Upper lobe of left lung (tissue), 6 donors: ENCODE data around the gene DLGAP4. TPM values are rescaled to one million over a fixed set of nuclear protein-coding genes. Genes with fewer than 3 reads are reported as not detected.
A peak's percentile ranks its signal among the peaks of the same experiment; 100 is the strongest.

Source experiments
- ATAC-seq, 2 donors: fragments of 200-7000 bp; cut with Tn5 transposase; one replicate each; pipeline ENCODE4 v1.9.1; 2022; ENCODE audit warnings: mild to moderate bottlenecking in 2 of 2, moderate library complexity in 2 of 2; ENCODE audit not compliant: low FRiP score in 2 of 2
- DNase-seq, 2 donors: peaks; one replicate each; pipeline ENCODE4 v3.0.0-alpha.2; 2019 to 2020
- H3K27ac ChIP-seq, 4 donors: fragments of 200-600 bp; sonication (generic); one replicate each; pipeline ENCODE4 v1.5.1; 2016 to 2019
- H3K27me3 ChIP-seq, 4 donors: fragments of 200-600 bp; sonication (generic); one replicate each; pipeline ENCODE4 v1.5.1; 2017 to 2019
- H3K36me3 ChIP-seq, 4 donors: fragments of 200-600 bp; sonication (generic); one replicate each; pipeline ENCODE4 v1.5.1; 2016 to 2019
- H3K4me1 ChIP-seq, 4 donors: fragments of 200-600 bp; sonication (generic); one replicate each; pipeline ENCODE4 v1.5.1; 2018 to 2019
- H3K4me3 ChIP-seq, 4 donors: fragments of 200-600 bp; sonication (generic); one replicate each; pipeline ENCODE4 v1.5.1; 2017 to 2019; ENCODE audit warnings: mild to moderate bottlenecking in 2 of 4, moderate library complexity in 1 of 4
- H3K9me3 ChIP-seq, 4 donors: fragments of 200-600 bp; sonication (generic); one replicate each; pipeline ENCODE4 v1.5.1; 2018 to 2019
- EP300 ChIP-seq, 4 donors: sonication (generic); formaldehyde crosslinking; IDR thresholded peaks; one replicate each; pipeline ENCODE4 v1.5.1; 2017; ENCODE audit warnings: antibody characterized with exemption in 4 of 4, control low read depth in 2 of 4
- POLR2A ChIP-seq, 4 donors: fragments of 450-650 bp; IDR thresholded peaks; one replicate each; pipeline ENCODE4 v1.5.1; 2016 to 2017; ENCODE audit warnings: antibody characterized with exemption in 4 of 4, mild to moderate bottlenecking in 2 of 4
- POLR2AphosphoS5 ChIP-seq, 2 donors: sonication (generic); formaldehyde crosslinking; IDR thresholded peaks; one replicate each; pipeline ENCODE4 v1.5.1; 2017; ENCODE audit warnings: antibody characterized with exemption in 2 of 2
- WGBS, 2 donors: methylation state at CpG; one replicate each; pipeline ENCODE4 v1.1.5; 2017 to 2018; 5-methylcytosine and 5-hydroxymethylcytosine counted together
- total RNA-seq, 6 donors: library from RNA; depleted of rRNA in 4 of 6; stranded (reverse); fragments of >200 nt in 4 of 6; gene quantifications; one replicate each; pipeline versions ENCODE4 v1.1.0 to v1.2.1, GENCODE V29; 2016 to 2021
- TF ChIP-seq, protein P1 (sequence below), 6 experiments: fragments of 450-650 bp in 4 of 6; fragments of 200-600 bp in 2 of 6; sonication (generic) in 2 of 6; IDR thresholded peaks; one replicate each; pipeline ENCODE4 v1.5.1; 2016 to 2019; ENCODE audit warnings: antibody characterized with exemption in 6 of 6
- donor health status: DM: no; HTN: no; CAD: no; lungs with moderate emphysema.
- donor health status: DM: no; HTN: yes; CAD: no; lungs with severe emphysema.

Gene DLGAP4
- total RNA-seq, 6 donors from 2014 or later: 31.5 to 92.0 (median 49.9) TPM

DNA sequence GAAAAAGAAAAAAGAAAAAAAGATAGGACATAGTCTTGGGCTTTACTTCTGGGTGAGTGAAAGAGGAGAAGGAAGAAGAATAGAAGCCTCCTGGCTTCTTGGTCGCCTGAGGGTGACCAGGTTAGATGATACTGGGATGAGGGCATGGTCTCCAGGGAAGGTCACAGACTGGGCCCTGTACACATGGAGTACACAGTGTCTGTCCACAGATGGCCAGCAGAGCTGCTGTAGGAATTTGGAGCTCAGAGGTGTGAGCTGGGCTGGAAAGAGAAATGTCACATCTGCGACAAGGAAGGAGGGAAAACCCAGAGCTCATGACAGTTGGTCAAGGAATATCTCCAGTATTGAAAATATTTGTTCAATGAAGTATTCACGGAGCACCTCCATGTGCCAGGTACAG lies 56.1 kb downstream of the DLGAP4 start:
- WGBS, 2 donors: 64 to 82% methylated on average over 3 of the region's 3 CpGs
- H3K9me3 ChIP-seq: no peaks in the 10 kb centered on the region
- no peak overlapping the region for H3K4me3 ChIP-seq
- no peak for ATAC-seq
- H3K4me1 ChIP-seq: no peaks in the 10 kb centered on the region
- H3K36me3 ChIP-seq: no peaks in the 10 kb centered on the region
- no peak for TF ChIP-seq EP300 (IDR thresholded peaks at IDR 0.05)
- TF ChIP-seq POLR2A (IDR thresholded peaks at IDR 0.05): no peak
- TF ChIP-seq, protein P1, sequence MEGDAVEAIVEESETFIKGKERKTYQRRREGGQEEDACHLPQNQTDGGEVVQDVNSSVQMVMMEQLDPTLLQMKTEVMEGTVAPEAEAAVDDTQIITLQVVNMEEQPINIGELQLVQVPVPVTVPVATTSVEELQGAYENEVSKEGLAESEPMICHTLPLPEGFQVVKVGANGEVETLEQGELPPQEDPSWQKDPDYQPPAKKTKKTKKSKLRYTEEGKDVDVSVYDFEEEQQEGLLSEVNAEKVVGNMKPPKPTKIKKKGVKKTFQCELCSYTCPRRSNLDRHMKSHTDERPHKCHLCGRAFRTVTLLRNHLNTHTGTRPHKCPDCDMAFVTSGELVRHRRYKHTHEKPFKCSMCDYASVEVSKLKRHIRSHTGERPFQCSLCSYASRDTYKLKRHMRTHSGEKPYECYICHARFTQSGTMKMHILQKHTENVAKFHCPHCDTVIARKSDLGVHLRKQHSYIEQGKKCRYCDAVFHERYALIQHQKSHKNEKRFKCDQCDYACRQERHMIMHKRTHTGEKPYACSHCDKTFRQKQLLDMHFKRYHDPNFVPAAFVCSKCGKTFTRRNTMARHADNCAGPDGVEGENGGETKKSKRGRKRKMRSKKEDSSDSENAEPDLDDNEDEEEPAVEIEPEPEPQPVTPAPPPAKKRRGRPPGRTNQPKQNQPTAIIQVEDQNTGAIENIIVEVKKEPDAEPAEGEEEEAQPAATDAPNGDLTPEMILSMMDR (IDR thresholded peaks at IDR 0.05): no peak
- TF ChIP-seq POLR2AphosphoS5 (IDR thresholded peaks at IDR 0.05): no peak
- H3K27me3 ChIP-seq: no peaks in the 10 kb centered on the region
- no peak overlapping the region for H3K27ac ChIP-seq
- DNase-seq: no peak

DNA sequence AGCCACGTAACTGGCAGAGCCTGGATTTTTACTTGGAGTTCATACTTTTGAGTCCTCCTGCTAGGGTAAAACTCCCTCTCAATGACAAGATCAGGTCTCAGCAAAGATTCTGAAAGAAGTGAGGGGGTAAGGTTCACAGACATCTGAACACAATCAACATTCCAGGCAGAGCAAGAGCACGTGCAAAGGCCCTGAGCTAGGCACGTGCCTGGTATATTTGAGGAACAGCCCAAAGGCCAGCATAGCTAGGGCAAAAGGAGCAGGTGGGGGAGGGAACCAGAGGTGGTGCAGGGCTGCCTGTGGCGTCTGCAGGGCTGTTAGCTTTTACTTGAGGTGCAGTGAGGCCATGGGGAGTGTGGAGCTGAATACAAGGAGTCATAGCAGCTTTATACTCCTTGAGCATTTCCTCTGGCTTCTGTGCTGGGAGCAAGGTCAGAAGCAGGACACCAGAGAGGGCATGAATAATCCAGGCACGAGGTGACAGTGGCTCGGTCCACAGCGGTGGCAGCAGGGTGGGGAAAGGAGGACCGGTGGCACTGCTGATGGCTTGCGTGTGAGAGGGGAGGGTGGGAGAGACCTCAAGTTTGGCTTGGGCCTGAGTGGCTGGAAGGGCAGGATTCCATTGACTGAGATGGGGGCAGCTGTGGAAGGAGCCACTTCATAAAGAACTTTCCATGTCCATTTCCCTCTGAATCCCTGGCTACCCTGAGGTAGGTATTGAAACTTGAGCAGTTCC lies 57.0 kb downstream of the DLGAP4 start:
- no peak overlapping the region for H3K4me3 ChIP-seq
- no peak overlapping the region for H3K27ac ChIP-seq
- DNase-seq: no peak
- no peaks in the 10 kb centered on the region for H3K27me3 ChIP-seq
- H3K36me3 ChIP-seq: no peaks in the 10 kb centered on the region
- H3K9me3 ChIP-seq: no peaks in the 10 kb centered on the region
- ATAC-seq: no peak
- no peak for TF ChIP-seq POLR2A (IDR thresholded peaks at IDR 0.05)
- TF ChIP-seq, protein P1 (IDR thresholded peaks at IDR 0.05): no peak
- TF ChIP-seq POLR2AphosphoS5 (IDR thresholded peaks at IDR 0.05): no peak
- no peak for TF ChIP-seq EP300 (IDR thresholded peaks at IDR 0.05)
- 75 to 79% methylated on average over 9 of the region's 9 CpGs for WGBS, 2 donors
- H3K4me1 ChIP-seq: no peaks in the 10 kb centered on the region

DNA sequence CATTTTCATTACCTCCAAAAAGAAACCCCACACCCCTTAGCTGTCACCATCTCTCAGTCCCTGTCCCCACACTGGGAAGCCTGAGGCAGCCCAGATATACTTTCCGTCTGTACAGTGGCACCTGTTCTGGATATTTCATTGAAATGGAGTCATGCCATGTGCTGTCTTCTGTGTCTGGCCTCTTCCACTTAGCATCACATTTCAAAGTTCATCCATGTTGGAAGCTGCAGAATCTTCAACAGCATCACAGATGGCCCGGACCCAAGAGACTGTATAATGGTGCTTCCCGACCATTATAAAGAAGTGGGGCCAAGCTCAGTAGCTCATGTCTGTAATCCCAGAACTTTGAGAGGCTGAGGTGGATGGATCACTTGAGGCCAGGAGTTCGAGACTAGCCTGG lies 58.4 kb downstream of the DLGAP4 start:
- DNase-seq: no peak
- ATAC-seq: no peak
- Histone ChIP-seq H3K4me1 (no peaks in the 10 kb centered on the region), H3K4me3 (no peak overlapping the region), H3K27me3 (no peaks in the 10 kb centered on the region), H3K27ac (no peak overlapping the region), H3K36me3 (no peaks in the 10 kb centered on the region), H3K9me3 (no peaks in the 10 kb centered on the region)
- TF ChIP-seq, protein P1 (IDR thresholded peaks at IDR 0.05): no peak
- no peak for TF ChIP-seq POLR2AphosphoS5 (IDR thresholded peaks at IDR 0.05)
- TF ChIP-seq EP300 (IDR thresholded peaks at IDR 0.05): no peak
- no peak for TF ChIP-seq POLR2A (IDR thresholded peaks at IDR 0.05)
- WGBS, 2 donors: 65 to 85% methylated on average over 4 of the region's 4 CpGs

DNA sequence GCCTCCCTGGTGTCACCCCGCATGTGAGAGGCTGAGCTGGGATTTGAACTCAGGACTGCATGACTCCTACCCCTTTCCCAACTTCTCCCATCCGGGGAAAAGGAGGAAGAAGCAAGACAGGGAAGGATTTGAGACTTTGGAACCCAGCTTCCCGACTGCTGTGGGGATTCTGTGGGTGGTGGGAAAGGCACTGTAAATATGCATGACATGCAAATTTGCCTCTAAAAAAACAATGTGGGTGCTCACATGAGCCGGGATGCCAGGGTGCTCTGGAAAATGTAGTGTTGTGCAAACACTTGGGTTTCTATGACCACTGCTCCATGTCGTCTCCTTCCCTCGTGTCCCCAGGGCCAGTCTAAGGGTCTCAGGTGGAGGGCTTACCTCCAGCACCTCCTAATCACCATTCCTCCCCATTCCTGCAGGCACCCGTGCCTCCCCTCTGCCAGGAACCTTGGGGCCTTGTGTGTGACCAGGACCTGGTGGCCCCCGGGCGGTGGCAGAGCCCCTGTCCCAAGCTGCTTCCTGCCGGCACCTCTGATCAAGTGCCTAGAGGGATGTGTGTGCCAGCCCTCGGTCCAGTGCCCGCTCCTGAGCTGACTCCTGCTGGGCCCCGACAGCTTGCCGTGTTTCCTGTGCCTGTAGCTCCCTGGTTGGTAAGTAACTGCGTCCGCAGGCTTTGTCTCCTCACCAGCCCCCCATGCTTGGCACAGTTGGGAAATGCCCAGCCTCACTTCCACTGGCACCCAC lies 60.7 kb downstream of the DLGAP4 start:
- ATAC-seq (peak in 1 of 2 donors; percentile 12), DNase-seq (peak in 1 of 2 donors; percentile 61)
- H3K9me3 ChIP-seq: no peaks in the 10 kb centered on the region
- TF ChIP-seq POLR2A (IDR thresholded peaks at IDR 0.05): no peak
- no peak for TF ChIP-seq EP300 (IDR thresholded peaks at IDR 0.05)
- TF ChIP-seq, protein P1 (IDR thresholded peaks at IDR 0.05): no peak
- no peak for TF ChIP-seq POLR2AphosphoS5 (IDR thresholded peaks at IDR 0.05)
- no peak overlapping the region for H3K27ac ChIP-seq
- H3K4me3 ChIP-seq: no peak overlapping the region
- WGBS, 2 donors: 75 to 77% methylated on average over 15 to 16 of the region's 16 CpGs
- H3K4me1 ChIP-seq: no peaks in the 10 kb centered on the region
- H3K27me3 ChIP-seq: no peaks in the 10 kb centered on the region
- no peaks in the 10 kb centered on the region for H3K36me3 ChIP-seq
